Vagina (tissue), 2 donors: Measurements from ENCODE around the gene ERG28.

Experiments
- POLR2A ChIP-seq, 2 donors: fragments of 450-650 bp; IDR thresholded peaks; one replicate each; pipeline ENCODE4 v1.6.1; 2017; ENCODE audit warnings: antibody characterized with exemption in 2 of 2, mild to moderate bottlenecking in 2 of 2, moderate library complexity in 2 of 2
- TF ChIP-seq, protein P1 (sequence below), 3 experiments: fragments of 450-650 bp in 2 of 3; fragments of 200-600 bp in 1 of 3; sonication (generic) in 1 of 3; IDR thresholded peaks; one replicate each; pipeline ENCODE4 v1.5.1; 2017 to 2019; ENCODE audit warnings: antibody characterized with exemption in 3 of 3, mild to moderate bottlenecking in 2 of 3, moderate library complexity in 2 of 3

- TF ChIP-seq, protein P1, sequence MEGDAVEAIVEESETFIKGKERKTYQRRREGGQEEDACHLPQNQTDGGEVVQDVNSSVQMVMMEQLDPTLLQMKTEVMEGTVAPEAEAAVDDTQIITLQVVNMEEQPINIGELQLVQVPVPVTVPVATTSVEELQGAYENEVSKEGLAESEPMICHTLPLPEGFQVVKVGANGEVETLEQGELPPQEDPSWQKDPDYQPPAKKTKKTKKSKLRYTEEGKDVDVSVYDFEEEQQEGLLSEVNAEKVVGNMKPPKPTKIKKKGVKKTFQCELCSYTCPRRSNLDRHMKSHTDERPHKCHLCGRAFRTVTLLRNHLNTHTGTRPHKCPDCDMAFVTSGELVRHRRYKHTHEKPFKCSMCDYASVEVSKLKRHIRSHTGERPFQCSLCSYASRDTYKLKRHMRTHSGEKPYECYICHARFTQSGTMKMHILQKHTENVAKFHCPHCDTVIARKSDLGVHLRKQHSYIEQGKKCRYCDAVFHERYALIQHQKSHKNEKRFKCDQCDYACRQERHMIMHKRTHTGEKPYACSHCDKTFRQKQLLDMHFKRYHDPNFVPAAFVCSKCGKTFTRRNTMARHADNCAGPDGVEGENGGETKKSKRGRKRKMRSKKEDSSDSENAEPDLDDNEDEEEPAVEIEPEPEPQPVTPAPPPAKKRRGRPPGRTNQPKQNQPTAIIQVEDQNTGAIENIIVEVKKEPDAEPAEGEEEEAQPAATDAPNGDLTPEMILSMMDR (IDR thresholded peaks at IDR 0.05): no peak
- no peak for TF ChIP-seq POLR2A (IDR thresholded peaks at IDR 0.05)
Measured at GRCh38 chr14:75607044-75607443, 53.6 kb downstream of the ERG28 start.
